BLaER1 treated with 17β-estradiol and CSF1 and Interleukin-3, amounts not matched to agents 10 nM and 100 nM (cell line): Measurements from ENCODE around the gene SKP1.

Source experiments
- H3K27ac ChIP-seq, 11 experiments: shearing (Covaris generic); formaldehyde crosslinking; 2 replicates each; pipeline ENCODE4 v1.8.1; 2022
- H3K27me3 ChIP-seq, 11 experiments: shearing (Covaris generic); formaldehyde crosslinking; 2 replicates each; pipeline ENCODE4 v1.8.1; 2022
- H3K36me3 ChIP-seq, 11 experiments: shearing (Covaris generic); formaldehyde crosslinking; 2 replicates each; pipeline ENCODE4 v1.8.1; 2022
- H3K4me1 ChIP-seq, 10 experiments: shearing (Covaris generic); formaldehyde crosslinking; 2 replicates each; pipeline ENCODE4 v1.8.1; 2022
- H3K4me2 ChIP-seq, 11 experiments: shearing (Covaris generic); formaldehyde crosslinking; 2 replicates each; pipeline ENCODE4 v1.8.1; 2022
- H3K4me3 ChIP-seq, 10 experiments: shearing (Covaris generic); formaldehyde crosslinking; 2 replicates each; pipeline ENCODE4 v1.8.1; 2022
- H3K9ac ChIP-seq, 11 experiments: shearing (Covaris generic); formaldehyde crosslinking; 2 replicates each; pipeline ENCODE4 v1.8.1; 2022
- H3K9me3 ChIP-seq, 11 experiments: shearing (Covaris generic); formaldehyde crosslinking; replicated peaks in 1 of 11; 2 replicates each; pipeline ENCODE4 v1.8.1; 2022
- H4K20me1 ChIP-seq, 11 experiments: shearing (Covaris generic); formaldehyde crosslinking; 2 replicates each; pipeline ENCODE4 v1.8.1; 2022
- Cebpa-rat ChIP-seq, 11 experiments: shearing (Covaris generic); IDR thresholded peaks; 2 replicates each; pipeline ENCODE4 v1.8.1; 2022

Gene SKP1

DNA sequence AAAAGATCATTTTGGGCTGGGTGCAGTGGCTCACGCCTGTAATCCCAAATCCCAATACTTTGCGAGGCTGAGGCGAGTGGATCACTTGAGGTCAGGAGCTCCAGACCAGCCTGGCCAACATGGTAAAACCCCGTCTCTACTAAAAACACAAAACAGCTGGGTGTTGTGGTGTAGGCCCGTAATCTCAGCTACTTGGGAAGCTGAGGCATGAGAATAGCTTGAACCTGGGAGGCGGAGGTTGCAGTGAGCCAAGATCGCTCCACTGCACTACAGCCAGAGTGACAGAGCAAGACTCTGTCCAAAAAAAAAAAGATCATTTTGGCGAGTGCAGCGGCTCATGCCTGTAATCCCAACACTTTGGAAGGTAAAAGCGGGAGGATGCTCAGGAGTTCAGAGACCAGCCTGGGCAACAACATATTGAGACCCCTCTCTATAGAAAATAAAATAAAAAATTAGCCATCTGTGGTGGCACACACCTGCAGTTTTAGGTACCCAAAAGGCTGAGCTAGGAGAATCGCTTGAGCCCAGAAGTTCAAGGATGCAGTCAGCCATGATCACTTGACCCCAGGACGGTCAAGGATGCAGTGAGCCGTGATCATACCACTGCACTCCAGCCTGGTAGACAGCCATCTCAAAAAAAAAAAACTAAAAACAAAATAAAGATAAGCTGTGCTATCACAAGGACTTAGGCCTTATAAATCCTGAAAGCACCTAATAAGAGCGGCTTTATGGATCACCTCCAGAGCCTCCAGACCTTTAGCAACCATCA is 32.9 kb upstream of the SKP1 start:
- no peak overlapping the region for H3K27ac ChIP-seq
- H3K9me3 ChIP-seq: peaks cover 11 to 28% (median 26%) of the 10 kb centered on the region in 11 experiments
- peaks cover 93 to 100% (median 96%) of the 10 kb centered on the region in 11 experiments for H4K20me1 ChIP-seq
- H3K4me1 ChIP-seq: peaks cover 0 to 44% (median 0%) of the 10 kb centered on the region in 10 experiments; a peak in 3 of 20 replicates
- no peak overlapping the region for H3K4me2 ChIP-seq
- peaks cover 43 to 88% (median 70%) of the 10 kb centered on the region in 11 experiments for H3K36me3 ChIP-seq
- no peak overlapping the region for H3K4me3 ChIP-seq
- no peak for TF ChIP-seq Cebpa-rat (IDR thresholded peaks at IDR 0.05)
- H3K9ac ChIP-seq: no peak overlapping the region
- H3K27me3 ChIP-seq: no peaks in the 10 kb centered on the region

DNA sequence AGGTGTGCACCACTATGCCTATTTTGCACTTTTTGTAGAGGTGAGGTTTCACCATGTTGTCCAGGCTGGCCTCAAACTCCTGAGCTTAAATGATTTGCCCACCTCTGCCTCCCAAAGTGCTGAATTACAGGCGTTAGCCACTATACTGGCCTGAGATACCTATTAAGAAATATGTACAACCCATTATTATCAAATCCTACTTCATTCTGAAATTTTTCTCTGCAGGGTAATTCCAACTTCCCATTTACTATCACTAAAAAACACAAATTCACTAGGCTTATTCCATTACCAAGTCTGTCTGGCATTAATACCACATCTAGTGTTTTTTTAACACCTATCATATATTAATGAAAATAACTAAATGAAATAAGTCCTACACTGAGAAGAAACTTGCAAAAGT is 30.9 kb upstream of the SKP1 start:
- no peak for TF ChIP-seq Cebpa-rat (IDR thresholded peaks at IDR 0.05)
- H3K4me3 ChIP-seq: no peak overlapping the region
- no peak overlapping the region for H3K4me2 ChIP-seq
- H3K9ac ChIP-seq: no peak overlapping the region
- H3K27me3 ChIP-seq: no peaks in the 10 kb centered on the region
- H4K20me1 ChIP-seq: peaks cover 97 to 100% (median 100%) of the 10 kb centered on the region in 11 experiments
- H3K27ac ChIP-seq: no peak overlapping the region
- peaks cover 0 to 10% (median 7%) of the 10 kb centered on the region in 11 experiments; a peak in 17 of 22 replicates for H3K9me3 ChIP-seq
- H3K36me3 ChIP-seq: peaks cover 49 to 88% (median 74%) of the 10 kb centered on the region in 11 experiments
- peaks cover 0 to 41% (median 0%) of the 10 kb centered on the region in 10 experiments; a peak in 3 of 20 replicates for H3K4me1 ChIP-seq

DNA sequence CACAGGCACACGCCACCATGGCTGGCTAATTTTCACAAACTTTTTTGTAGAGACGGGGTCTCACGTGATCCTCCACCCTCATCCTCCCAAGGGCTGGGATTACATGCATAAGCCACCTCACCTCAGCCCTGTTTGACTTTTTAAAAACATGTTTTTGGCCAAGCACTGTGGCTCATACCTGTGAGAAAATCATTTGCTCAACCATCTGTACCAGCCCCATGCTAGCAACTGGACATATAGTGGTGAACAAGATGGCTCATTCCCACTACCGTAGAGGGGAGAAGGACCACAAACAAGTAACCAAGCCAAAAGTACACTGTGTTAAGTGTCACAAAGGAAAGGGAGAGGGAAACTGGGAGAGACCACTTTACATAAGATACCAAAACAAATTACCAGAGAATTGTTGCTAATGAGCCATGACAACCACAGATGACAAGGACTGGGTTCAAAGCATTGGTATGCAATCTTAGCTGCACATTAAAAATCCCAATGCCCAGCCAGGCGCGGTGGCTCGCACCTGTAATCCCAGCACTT is 29.9 kb upstream of the SKP1 start:
- Histone ChIP-seq H3K9ac (no peak overlapping the region), H3K27ac (no peak overlapping the region), H3K9me3 (0 out of 22 replicates have a peak, but pooled peaks cover 0 to under 1% (median 0%) of the 10 kb centered on the region in 11 experiments), H3K36me3 (peaks cover 52 to 88% (median 74%) of the 10 kb centered on the region in 11 experiments), H3K4me3 (no peak overlapping the region), H3K4me1 (peaks cover 0 to 34% (median 0%) of the 10 kb centered on the region in 10 experiments; a peak in 3 of 20 replicates), H3K4me2 (no peak overlapping the region), H4K20me1 (peaks cover 97 to 100% (median 100%) of the 10 kb centered on the region in 11 experiments), H3K27me3 (no peaks in the 10 kb centered on the region)
- TF ChIP-seq Cebpa-rat (IDR thresholded peaks at IDR 0.05): no peak

DNA sequence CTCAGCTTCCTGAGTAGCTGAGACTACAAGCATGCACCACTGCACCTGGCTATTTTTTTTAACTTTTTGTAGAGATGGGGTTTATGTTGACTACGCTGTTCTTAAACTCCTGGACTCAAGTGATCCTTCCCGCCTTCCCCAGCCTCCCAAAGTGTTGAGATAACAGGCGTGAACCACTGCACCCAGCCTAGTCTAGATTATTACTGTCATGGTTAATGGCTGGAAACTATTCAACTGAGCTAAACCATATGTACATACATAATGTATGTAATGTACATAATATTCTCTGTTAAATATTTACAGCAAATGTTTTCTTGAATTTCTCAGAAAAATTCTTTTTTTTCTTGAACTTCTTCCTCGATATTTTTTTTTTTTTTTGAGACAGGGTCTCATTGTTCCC is 27.8 kb upstream of the SKP1 start:
- H3K4me3 ChIP-seq: no peak overlapping the region
- no peak overlapping the region for H3K9ac ChIP-seq
- peaks cover 86 to 100% (median 100%) of the 10 kb centered on the region in 11 experiments for H4K20me1 ChIP-seq
- H3K4me1 ChIP-seq: peaks cover 0 to 19% (median 0%) of the 10 kb centered on the region in 10 experiments; a peak in 2 of 20 replicates
- H3K27ac ChIP-seq: no peak overlapping the region
- no peaks in the 10 kb centered on the region for H3K27me3 ChIP-seq
- H3K4me2 ChIP-seq: no peak overlapping the region
- no peak for TF ChIP-seq Cebpa-rat (IDR thresholded peaks at IDR 0.05)
- no peaks in the 10 kb centered on the region for H3K9me3 ChIP-seq
- H3K36me3 ChIP-seq: peaks cover 73 to 92% (median 82%) of the 10 kb centered on the region in 11 experiments

DNA sequence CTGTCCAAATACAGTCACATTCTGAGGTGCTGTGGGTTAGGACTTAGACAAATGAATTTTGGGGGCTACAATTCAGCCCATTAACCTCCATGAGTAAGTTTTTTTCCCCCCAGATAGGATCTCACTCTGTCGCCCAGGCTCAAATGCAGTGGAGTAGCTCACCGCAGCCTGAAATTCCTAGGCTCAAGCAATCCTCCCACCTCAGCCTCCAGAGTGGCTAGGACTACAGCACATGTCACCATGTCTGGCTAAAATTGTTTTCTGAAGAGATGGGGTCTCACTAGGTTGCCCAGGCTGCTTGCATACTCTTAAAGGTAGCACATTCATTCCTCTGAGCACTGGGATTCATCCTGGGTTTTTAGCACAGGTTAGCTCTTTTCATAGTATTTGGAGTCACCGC is 26.9 kb upstream of the SKP1 start:
- Histone ChIP-seq H3K4me1 (peaks cover 0 to 10% (median 0%) of the 10 kb centered on the region in 10 experiments; a peak in 1 of 20 replicates), H3K9me3 (no peaks in the 10 kb centered on the region), H3K27ac (no peak overlapping the region), H3K27me3 (no peaks in the 10 kb centered on the region), H3K9ac (no peak overlapping the region), H3K4me3 (no peak overlapping the region), H3K4me2 (no peak overlapping the region), H3K36me3 (peaks cover 80 to 93% (median 90%) of the 10 kb centered on the region in 11 experiments), H4K20me1 (peaks cover 83 to 100% (median 99%) of the 10 kb centered on the region in 11 experiments)
- no peak for TF ChIP-seq Cebpa-rat (IDR thresholded peaks at IDR 0.05)

- peaks cover 9 to 98% (median 46%) of the 10 kb centered on the region in 11 experiments; a peak in 17 of 22 replicates for H4K20me1 ChIP-seq
- peaks cover 60 to 86% (median 71%) of the 10 kb centered on the region in 11 experiments for H3K36me3 ChIP-seq
- no peak overlapping the region for H3K9ac ChIP-seq
- H3K27me3 ChIP-seq: no peaks in the 10 kb centered on the region
- no peaks in the 10 kb centered on the region for H3K4me1 ChIP-seq
- H3K4me3 ChIP-seq: no peak overlapping the region
- TF ChIP-seq Cebpa-rat (IDR thresholded peaks at IDR 0.05): no peak
- H3K27ac ChIP-seq: no peak overlapping the region
- no peak overlapping the region for H3K4me2 ChIP-seq
- no peaks in the 10 kb centered on the region for H3K9me3 ChIP-seq
Measured at GRCh38 chr5:134195666-134196065, 18.9 kb upstream of the SKP1 start.

GRCh38 chr5:134189031-134189430 is 12.3 kb upstream of the SKP1 start:
- peaks cover 0 to 50% (median 34%) of the 10 kb centered on the region in 11 experiments; a peak in 15 of 22 replicates for H4K20me1 ChIP-seq
- no peaks in the 10 kb centered on the region for H3K9me3 ChIP-seq
- no peak overlapping the region for H3K4me2 ChIP-seq

GRCh38 chr5:134188092-134188491 is 11.3 kb upstream of the SKP1 start:
- H3K27me3 ChIP-seq: no peaks in the 10 kb centered on the region
- H3K9ac ChIP-seq: no peak overlapping the region
- H3K4me3 ChIP-seq: no peak overlapping the region
- H3K4me2 ChIP-seq: no peak overlapping the region
- peaks cover 0 to 51% (median 26%) of the 10 kb centered on the region in 11 experiments; a peak in 14 of 22 replicates for H4K20me1 ChIP-seq
- H3K36me3 ChIP-seq: peaks cover 0 to 11% (median 0%) of the 10 kb centered on the region in 11 experiments; a peak in 2 of 22 replicates
- peaks cover 0 to 15% (median 0%) of the 10 kb centered on the region in 10 experiments; a peak in 7 of 20 replicates for H3K4me1 ChIP-seq
- no peak overlapping the region for H3K27ac ChIP-seq
- no peak for TF ChIP-seq Cebpa-rat (IDR thresholded peaks at IDR 0.05)
- H3K9me3 ChIP-seq: no peaks in the 10 kb centered on the region

More at GRCh38 chr5:134189031-134189430, 12.3 kb upstream of the SKP1 start:
- H3K36me3 ChIP-seq: peaks cover 0 to 19% (median 5%) of the 10 kb centered on the region in 11 experiments; a peak in 9 of 22 replicates
- no peak overlapping the region for H3K4me3 ChIP-seq
- TF ChIP-seq Cebpa-rat (IDR thresholded peaks at IDR 0.05): no peak
- H3K9ac ChIP-seq: no peak overlapping the region
- H3K4me1 ChIP-seq: peaks cover 0 to 15% (median 0%) of the 10 kb centered on the region in 10 experiments; a peak in 7 of 20 replicates
- no peaks in the 10 kb centered on the region for H3K27me3 ChIP-seq
- no peak overlapping the region for H3K27ac ChIP-seq
